HG03045 (cell line): Measurements from ENCODE around the gene C1RL.

ENCODE experiments used
- ATAC-seq: cut with Tn5 transposase; IDR thresholded peaks from one replicate; pipeline ENCODE4 v1.9.1; 2021; ENCODE audit warnings: mild to moderate bottlenecking, moderate library complexity; ENCODE audit not compliant: unreplicated experiment

C1RL gene

DNA sequence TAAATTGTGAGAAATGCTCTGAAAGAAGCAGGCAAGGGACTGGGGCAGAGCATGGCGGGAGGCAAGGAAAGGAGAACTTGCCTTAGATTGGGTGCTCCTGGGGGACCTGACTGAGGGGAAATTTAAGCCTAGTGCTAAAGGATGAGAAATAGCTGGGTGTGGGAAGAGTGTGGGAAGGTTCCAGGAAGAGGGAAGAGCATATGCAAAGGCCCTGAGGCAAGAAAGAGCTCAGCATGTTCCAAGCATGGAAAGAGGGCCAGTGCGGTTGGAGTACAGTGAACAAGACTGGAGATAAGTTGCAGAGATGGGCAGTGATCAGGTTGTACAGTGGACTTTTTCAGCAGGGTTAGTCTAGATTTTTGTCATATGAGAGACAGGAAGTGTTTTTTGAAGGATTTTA, 30.2 kb upstream of the C1RL start:
- no peak for ATAC-seq

DNA sequence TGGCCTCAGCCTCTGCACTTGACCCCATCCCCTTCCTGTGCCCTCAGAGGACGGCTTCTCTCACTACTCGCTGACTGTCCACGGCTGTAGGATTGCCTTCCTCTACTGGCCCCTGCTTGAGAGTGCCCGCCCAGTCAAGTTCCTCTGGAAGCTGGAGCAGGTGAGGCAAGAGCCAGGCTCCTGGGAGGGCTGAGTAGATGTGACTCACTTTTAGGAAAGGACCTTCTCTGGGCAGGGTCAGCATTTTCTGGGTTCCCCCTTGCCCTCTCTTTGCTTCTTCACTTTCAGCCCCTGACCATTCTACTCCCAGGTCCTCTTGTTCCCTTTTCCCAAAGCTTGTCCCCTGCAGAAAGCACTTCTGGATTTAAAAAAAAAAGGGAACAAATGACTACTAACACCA, 28.9 kb upstream of the C1RL start:
- no peak for ATAC-seq

DNA sequence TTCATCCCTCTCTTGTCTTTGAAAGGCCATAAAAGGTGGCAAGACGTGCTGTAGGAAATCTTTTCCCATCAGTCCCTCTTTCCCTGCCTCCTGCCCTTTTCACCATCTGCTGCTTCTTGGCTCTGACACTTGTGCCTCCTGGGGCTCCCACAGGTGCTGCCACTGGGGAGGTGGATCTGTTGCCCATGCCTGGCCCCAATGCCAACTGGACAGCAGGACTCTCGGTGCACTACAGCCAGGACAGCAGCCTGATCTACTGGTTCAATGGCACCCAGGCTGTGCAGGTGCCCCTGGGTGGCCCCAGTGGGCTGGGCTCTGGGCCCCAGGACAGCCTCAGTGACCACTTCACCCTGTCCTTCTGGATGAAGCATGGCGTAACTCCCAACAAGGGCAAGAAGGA, 27.7 kb upstream of the C1RL start:
- no peak for ATAC-seq

DNA sequence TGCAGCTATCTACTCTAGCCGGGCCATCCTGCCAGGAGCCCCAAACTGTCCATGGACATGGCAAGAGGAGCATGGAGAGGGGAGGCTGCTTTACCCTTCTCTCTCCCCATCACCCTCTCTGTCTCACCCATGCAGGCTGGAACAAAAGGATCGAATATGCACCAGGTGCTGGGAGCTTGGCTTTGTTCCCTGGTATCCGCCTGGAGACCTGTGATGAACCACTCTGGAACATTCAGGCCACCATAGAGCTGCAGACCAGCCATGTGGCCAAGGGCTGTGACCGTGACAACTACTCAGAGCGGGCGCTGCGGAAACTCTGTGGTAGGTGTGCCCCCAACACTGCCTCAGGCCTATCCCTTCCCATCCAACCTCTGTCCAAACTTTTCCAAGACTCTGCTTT, 27.1 kb upstream of the C1RL start:
- no peak for ATAC-seq

DNA sequence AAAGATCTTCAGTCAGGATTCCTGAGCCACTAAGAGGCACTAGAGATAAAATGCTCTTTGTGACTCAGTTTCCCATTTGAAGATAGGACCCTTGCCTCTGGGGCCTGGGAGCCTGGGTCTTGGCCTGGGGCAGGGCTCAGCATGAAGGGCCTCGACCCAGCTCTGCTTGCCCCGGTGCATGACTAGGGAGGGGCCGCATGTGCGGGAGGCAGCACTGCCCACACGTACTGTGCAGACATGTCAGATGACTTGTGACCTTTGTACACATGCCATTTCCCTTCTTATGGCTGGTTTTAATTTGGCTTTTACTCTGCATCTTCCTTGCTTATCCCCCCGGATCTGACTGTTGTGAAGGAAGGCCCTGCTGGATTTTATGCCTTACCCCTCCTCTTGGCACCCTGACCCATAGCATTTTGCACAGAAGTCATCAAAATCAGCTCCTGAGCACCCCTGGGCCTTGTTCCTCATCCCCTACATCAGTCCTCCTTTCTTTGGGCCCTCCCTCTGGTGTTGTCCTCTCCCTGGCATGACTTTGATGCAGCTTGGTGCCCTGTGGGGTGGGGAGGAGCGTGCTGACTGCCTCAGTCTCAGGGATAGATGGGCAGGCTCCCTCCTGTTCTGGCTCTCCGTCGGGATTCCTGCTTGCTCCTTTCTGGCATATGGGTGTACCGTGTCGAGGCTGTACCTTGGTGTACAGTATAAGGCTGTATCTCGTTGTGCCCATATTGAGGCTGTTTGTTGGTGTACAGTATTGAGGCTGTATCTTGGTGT, 25.6 kb upstream of the C1RL start:
- ATAC-seq = no peak

DNA sequence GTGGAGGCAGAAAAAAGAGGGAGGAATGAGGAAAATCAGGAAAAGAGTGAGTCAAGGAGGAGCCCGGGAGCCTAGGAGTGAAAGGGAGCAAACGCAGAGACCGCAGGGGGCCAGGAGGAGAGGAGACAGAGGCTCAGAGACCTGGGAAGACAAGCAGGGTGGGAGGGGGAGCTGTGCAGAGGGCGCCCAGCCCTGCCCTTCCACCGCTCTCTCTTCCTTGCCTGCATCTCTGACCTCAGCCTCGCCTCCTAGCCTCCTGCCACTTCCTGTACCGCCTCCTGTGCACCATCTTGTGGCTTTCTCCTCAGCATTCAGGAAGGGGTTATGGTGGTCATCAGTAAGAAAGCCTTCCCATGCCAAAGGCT, 22.5 kb upstream of the C1RL start:
- no peak for ATAC-seq

DNA sequence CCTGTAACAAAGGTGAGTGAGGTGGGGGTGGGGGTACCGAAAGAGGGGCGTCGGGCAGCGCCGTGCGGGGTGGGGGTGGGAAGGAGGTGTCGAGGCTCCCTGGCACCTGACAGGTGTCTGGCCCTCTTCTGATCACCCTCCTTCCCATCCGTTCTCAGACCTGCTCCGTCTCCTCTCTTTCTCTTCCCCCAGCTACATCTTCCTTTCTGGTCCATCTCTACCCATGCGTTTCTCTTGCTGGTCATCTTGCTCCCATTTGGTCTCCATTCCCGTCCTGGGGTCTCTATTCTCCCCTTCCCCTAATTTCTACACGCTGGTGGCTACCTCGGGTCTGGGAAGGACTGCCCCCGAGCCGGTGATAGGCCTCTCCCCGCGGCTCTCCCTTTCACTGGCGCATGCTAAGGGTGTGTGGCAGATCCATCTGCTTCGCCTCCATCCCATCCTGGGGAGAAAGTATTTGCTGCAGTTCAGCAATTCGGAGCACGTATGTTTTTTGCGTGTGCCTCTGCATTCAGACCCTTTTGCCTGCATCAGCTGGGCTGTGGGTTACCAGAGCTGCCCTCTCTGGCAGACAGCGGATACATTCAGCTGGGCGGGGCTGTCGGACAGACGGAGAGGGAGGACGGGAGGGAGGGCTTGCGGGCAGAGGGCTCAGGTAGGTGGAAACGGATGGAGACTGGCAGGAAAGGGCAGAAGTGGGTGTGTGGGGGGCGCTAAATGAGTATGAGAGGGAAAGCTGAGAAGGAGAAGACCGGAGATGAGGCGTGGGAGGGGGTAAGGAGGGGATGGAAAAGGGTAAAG, 21.9 kb upstream of the C1RL start:
- ATAC-seq = peak; percentile 36

DNA sequence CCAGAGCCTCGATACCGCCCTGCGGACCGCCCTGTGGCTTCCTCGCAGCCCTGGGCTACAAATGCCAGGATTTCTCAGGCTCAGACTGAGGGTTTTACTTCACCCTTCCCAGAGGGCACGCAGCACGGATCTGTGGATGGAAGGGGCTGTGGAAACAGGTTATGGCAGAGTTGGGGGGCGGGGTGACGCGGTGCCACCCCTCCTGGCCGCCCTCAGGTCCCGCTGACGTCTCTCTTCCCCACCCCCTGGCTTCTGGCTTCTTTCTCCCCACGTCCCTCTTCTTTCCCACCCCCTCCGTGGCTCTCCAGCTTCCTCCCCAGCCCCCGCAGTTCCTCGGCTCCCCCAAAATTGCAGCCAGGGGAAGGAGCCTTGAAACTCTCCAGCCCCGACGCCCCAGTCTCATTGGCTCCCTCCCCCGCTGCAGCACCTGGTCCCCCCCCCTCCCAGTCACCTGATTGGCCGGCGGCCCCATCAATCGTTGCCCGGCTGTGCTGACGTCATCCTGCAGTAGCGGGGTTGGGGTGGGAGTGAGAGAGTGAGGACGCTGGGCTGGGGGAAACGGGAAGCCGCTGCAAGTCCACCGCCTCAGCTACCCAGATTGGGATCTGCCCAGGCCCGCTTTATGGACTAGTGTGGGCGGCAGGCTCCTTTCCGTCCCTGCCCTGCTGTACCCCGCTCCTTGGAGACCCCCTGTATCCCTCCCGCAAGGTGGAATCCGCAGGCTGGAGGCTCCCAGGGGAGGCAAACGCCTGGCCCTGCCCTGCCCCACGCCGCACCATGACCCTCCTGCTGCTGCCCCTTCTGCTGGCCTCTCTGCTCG, 21.1 kb upstream of the C1RL start, which contains the start of gene CLSTN3:
Gene CLSTN3, plus strand, starts transcription at position 500 of the 820 bp plus-strand sequence. Its CDS starts 278 bp downstream, at position 778.
- peak; percentile 72 for ATAC-seq

DNA sequence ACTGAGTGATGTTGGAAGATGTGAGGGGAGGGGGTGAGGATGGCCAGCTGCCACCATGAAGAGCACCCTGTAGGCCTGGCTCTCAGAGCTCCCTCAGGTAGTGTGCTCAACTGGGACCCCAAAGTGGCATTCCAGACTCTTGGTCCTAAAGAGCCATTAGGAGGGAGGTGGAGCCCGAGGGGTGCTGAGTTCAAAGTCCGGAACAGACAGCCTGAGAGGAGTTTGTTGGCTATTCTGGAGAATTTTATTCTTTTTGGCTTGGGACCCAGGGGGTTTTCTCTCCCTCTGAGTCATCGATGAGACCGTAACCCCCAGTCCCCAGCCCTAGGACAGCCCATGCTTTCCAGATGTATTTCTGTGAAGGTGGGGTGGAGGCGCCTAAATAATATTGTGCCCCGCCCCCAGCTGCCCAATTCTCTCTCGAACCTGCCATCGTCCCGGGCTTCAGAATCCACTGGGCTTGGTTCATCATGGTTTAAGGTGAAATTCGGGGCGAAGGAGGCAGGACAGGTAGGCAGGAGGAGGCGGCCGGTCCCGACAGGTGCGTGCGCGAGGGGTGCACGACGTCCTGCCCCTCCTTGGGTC, 20.4 kb upstream of the C1RL start:
- no peak for ATAC-seq

DNA sequence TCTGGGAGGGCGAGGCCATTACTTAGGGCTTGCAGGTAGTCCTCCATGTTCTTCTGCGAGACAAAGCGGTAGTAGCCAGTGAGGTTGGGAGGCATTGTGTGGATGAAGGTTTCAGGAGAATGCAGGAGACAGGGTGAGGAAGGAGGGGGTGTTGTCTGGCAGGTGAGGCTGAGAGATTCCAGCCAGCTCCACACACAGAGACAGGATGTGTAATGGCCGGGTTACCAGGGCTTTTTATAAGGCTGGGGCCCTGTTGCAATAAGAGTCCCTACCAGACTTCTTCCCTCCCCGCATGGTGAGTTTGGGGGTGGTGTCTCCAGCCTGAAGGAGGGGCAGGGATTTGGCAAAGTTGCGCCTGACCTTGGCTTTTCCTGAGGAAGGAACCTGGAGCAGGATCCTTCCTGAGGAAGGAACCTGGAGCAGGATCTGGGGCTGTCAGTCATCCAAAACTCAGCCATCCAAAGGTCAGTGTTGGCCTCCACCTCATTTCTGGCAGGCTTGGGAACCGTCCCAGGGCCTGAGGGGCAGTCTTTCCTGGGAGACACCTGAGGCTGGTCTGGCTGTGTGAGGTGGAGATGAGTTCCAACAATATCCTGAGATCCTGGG, 19.8 kb upstream of the C1RL start, which contains the start of gene RBP5:
Gene RBP5, minus strand, starts transcription at position 209 of the 606 bp plus-strand sequence. Its CDS starts 114 bp downstream, at position 95.
- no peak for ATAC-seq

DNA sequence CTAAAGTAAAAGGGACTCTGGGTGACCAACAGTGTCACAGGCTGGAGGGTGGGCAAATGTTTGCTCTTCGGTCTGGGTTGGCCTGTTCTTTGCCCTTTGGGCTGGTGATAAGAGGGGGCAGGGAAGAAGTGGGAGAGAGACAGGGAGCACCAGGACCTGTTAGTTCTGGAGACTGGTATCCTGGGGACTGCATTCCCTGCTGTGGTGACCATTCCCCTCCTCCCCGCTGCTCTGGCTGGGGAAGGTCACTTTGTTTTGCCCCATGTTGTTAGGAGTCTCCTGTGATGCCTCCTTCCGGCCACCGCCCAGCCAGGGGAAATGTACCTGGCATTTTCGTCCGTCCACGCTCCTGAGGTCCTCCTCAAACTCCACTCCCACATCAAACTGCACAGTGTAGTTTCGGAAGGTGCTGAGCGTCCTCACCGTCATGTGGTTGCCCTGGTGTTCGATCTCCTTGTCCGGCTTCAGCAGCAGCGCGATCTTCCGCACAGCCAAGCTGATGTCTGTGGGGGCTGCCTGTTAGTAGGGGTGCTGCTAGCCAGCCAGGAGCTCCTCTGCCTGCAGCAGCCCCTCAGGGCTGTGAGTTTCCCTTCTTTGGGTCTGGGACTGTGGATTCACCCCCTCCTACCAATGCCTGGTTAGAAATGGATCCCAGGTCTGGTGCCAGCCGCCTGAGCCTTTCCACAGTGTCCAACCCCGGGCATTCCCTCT, 19.1 kb upstream of the C1RL start:
- no peak for ATAC-seq

DNA sequence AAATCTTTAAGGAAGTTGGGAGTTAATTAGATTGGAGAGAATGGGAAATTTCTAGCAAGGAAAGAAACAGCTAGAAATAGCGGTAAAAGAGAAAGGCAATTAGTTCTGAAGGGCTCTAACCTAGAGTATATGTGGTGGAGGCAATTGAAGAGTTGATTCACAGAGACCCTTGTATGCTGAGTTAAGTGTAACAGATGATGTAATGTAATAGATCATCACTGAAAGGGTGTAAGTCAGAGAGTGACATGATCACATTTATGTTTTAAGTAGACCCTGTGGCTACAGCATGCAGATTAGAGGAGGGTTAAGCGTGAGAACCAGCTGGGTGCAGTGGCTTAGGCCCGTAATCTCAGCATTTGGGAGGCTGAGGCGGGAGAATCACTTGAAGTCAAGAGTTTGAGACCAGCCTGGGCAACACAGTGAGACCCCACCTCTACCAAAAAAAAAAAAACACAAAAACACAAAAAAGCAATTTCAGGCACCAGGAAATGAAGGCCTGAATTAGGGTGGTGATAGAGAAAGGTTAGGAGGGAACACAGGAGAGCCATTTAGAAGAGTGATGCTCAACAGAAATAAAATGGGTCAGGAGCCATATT, 16.7 kb upstream of the C1RL start:
- ATAC-seq = no peak

DNA sequence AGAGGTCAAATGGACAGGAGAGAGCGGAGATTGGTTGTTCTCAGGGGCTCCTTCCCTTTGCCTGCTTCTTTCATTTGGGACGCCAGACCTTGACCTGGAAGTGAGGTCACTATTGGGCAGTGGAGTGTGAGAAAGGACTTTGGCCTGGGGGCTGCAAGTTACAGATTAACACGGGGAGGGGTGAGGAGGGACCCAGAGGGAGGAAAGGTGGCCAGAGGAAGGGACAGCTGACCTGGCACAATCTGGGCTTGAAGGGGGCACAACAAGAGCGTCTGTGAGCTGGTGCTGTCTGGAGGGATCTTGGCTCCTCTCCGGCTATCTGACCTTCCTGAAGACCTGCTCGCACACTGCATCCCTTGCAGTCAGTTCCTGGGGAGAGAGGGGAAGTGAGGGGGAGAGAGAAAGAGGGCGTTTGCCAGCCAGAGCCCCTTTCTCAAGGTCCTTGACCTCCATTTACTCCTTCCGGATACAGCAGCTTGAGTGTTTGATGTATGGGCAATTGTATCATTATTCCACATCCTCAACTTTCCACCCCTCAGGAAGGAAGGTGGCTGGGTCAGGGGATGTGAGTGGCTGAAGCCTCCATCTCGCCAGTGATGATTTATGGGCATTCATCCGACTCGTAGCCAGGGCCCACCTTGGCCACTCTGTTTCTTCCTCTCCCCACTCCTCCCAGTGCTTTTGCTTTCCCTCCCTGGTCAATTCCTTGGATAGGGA, 14.9 kb upstream of the C1RL start:
- ATAC-seq = no peak

DNA sequence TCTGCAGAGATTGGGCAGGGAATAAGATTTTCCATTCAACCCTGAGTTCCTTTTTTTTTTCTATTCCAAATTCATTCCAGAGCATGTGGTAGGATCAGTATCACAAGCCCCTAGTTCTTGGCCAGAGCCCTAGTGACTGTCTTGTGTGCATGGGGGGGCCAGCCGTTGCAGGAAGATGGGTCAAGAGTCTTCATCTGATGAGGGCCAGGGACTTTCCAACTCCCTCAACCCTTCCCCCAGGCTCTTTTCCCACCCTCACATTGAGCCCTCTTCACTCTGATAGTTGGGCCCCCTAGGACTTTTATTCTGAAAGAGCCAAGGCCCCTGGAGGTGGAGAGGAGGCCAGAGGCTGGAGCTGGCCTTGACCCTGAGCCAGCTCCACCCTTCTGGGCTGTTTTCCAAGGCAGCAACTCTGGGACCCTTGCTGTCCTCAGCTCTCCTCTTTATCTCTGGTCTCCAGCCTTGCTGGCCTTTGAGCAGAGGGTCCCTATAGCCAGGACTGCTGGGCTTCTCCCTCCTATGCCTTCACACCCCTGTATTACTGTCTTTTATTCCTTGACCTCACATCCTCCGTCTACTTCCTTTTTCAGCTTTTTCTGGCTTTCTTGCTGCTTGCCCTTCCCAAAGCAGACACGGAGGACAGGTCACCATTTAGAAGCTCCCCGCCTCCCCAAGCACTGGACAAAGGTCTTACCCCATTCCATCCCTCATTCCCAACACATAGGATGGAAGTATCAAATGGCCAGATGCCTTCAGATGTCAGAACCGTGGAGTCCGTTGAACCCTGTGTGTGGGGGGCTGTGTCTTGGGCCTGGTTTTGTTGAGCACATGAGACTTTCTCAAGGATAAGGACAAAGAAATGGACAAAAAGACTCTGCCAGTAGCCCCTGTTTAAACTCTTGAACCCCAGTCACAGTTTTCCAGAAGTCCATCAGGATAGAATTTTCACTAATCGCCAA, 14.1 kb upstream of the C1RL start:
- no peak for ATAC-seq

DNA sequence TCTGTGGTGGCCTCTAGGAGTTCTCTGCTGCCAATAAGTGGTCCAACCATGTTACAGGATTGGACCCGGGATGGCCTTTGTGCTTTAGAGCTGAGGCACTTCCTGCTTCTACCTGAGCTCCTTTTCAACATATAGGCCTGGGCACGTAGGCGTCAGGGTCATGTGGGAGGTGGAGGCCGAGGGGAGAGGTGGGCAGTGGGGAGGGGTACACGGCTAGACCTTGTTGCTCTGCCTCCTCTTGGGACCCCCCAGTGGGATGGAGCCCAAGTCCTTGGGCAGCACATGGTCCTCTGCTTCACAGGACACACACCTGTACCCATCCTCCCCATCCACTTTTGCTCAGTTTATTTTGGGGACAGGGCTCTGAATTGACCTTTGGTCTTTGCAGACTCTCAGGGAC, 12.3 kb upstream of the C1RL start:
- no peak for ATAC-seq

DNA sequence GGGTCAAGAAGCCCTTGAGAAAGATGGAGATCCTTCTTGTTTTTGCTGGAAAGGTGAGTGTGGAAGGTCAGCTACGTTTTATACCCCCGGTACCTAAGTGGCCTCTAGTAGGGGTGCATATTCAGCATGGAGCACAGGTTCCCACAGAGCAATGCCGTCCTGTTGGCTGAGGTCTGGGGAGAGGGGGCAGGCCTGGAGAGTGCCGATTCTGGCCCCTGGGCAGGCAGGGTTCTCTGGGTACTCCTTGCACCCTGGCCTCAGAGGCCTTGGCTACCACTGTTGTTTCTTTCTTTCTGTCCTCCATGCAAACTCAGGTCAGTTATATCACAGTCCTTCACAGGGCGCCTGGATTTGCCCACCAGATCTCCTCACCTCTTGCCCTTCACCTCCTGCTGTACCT, 11.2 kb upstream of the C1RL start:
- no peak for ATAC-seq

DNA sequence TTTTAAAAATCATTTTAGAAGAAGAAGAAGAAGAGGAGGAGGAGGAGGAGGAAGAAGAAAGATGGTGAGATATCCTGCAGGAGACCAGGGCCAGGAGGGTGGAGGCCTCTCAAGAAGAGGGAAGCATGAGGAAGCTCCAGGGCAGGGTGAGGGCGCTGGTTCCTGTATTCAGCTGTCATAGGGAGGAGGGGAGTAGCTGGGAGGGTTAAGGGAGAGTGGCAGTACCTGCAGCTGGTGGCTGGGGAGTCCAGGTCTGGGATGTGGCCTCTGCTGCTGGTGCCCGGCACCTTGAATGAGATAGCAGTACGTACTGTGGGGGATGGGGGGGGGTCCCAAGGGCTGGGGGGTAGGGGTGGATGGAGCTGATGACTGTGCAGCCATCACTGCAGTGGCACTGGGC, 9.9 kb upstream of the C1RL start:
- no peak for ATAC-seq

DNA sequence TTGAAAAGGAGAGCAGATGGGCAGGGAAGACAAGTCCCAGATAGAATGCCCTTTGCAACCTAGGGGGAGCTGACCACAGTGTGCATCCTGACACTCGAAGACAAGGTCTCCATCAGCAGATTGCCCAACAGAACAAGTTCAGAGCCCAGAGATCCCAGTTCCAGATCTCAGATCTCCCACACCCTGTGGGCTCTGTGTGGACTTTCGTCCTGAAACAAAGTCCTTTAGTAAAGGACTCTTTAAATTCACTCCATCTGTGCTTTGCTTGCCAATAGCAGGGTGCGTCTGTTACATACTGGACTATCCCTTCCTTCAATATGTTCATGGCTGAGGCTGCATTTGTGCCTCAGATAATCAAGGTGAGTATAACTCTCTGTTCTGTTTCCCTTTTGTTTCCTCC, 8.7 kb upstream of the C1RL start:
- no peak for ATAC-seq
